KMS-11 (cell line): ENCODE results near the gene TPSB2.

ENCODE experiments used
- H2AFZ ChIP-seq: fragments of 200-600 bp; sonication (generic); 2 replicates; pipeline ENCODE4 v1.6.1; 2016; ENCODE audit warnings: antibody characterized with exemption, mixed run types, low read depth
- H3K27ac ChIP-seq: fragments of 200-600 bp; sonication (generic); 2 replicates; pipeline ENCODE4 v1.6.1; 2016; ENCODE audit warnings: mild to moderate bottlenecking, mixed run types
- H3K27me3 ChIP-seq: fragments of 200-600 bp; sonication (generic); 2 replicates; pipeline ENCODE4 v1.6.1; 2017; ENCODE audit warnings: mild to moderate bottlenecking, low read depth, mixed run types, moderate library complexity; ENCODE audit not compliant: insufficient read depth
- H3K36me3 ChIP-seq: fragments of 200-600 bp; sonication (generic); 2 replicates; pipeline ENCODE4 v1.6.1; 2017; ENCODE audit warnings: mild to moderate bottlenecking, mixed run types; ENCODE audit not compliant: insufficient read depth
- H3K4me1 ChIP-seq: fragments of 200-600 bp; sonication (generic); 2 replicates; pipeline ENCODE4 v1.6.1; 2016; ENCODE audit warnings: mild to moderate bottlenecking, low read depth, mixed run types; ENCODE audit not compliant: poor library complexity, severe bottlenecking
- H3K4me2 ChIP-seq: fragments of 200-600 bp; sonication (generic); 2 replicates; pipeline ENCODE4 v1.7.0; 2016; ENCODE audit warnings: mild to moderate bottlenecking, mixed run types
- H3K4me3 ChIP-seq: fragments of 200-600 bp; sonication (generic); IDR thresholded peaks from 2 replicates; pipeline ENCODE4 v1.6.1; 2017; ENCODE audit warnings: low read depth, low read length, mixed read lengths; ENCODE audit not compliant: insufficient read depth
- H3K79me2 ChIP-seq: fragments of 200-600 bp; sonication (generic); 2 replicates; pipeline ENCODE4 v1.6.1; 2016; ENCODE audit warnings: low read depth, mixed run types; ENCODE audit not compliant: insufficient read depth
- H3K9ac ChIP-seq: fragments of 200-600 bp; sonication (generic); 2 replicates; pipeline ENCODE4 v1.6.1; 2016; ENCODE audit warnings: mild to moderate bottlenecking, mixed run types
- H4K20me1 ChIP-seq: fragments of 200-600 bp; sonication (generic); 2 replicates; pipeline ENCODE4 v1.6.1; 2016; ENCODE audit warnings: mild to moderate bottlenecking, mixed run types; ENCODE audit not compliant: insufficient read depth
- TF ChIP-seq, protein P1 (sequence below): fragments of 200-600 bp; sonication (generic); conservative IDR thresholded peaks from 2 replicates; pipeline ENCODE4 v1.6.1; 2017; ENCODE audit warnings: low read depth, mild to moderate bottlenecking, antibody characterized with exemption, low read length, moderate library complexity, mixed read lengths

The TPSB2 gene

GRCh38 chr16:1224558-1224957 is 5.4 kb downstream of the TPSB2 start:
- Histone ChIP-seq H3K79me2 (no peaks in the 10 kb centered on the region), H3K27me3 (peaks cover 71% of the 10 kb centered on the region), H3K4me1 (no peaks in the 10 kb centered on the region), H3K4me2 (no peak overlapping the region), H2AFZ (no peak overlapping the region), H3K9ac (no peak overlapping the region), H4K20me1 (no peaks in the 10 kb centered on the region), H3K27ac (no peak overlapping the region), H3K4me3 (no peak overlapping the region), H3K36me3 (no peaks in the 10 kb centered on the region)
- TF ChIP-seq, protein P1, sequence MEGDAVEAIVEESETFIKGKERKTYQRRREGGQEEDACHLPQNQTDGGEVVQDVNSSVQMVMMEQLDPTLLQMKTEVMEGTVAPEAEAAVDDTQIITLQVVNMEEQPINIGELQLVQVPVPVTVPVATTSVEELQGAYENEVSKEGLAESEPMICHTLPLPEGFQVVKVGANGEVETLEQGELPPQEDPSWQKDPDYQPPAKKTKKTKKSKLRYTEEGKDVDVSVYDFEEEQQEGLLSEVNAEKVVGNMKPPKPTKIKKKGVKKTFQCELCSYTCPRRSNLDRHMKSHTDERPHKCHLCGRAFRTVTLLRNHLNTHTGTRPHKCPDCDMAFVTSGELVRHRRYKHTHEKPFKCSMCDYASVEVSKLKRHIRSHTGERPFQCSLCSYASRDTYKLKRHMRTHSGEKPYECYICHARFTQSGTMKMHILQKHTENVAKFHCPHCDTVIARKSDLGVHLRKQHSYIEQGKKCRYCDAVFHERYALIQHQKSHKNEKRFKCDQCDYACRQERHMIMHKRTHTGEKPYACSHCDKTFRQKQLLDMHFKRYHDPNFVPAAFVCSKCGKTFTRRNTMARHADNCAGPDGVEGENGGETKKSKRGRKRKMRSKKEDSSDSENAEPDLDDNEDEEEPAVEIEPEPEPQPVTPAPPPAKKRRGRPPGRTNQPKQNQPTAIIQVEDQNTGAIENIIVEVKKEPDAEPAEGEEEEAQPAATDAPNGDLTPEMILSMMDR, result no peak

- no peak overlapping the region for H2AFZ ChIP-seq
- H3K36me3 ChIP-seq, result no peaks in the 10 kb centered on the region
- TF ChIP-seq, protein P1, result no peak
- no peaks in the 10 kb centered on the region for H3K79me2 ChIP-seq
- no peak overlapping the region for H3K4me2 ChIP-seq
- no peaks in the 10 kb centered on the region for H4K20me1 ChIP-seq
- H3K4me1 ChIP-seq, result no peaks in the 10 kb centered on the region
- no peak overlapping the region for H3K9ac ChIP-seq
- H3K27me3 ChIP-seq, result peaks cover 79% of the 10 kb centered on the region
- no peak overlapping the region for H3K27ac ChIP-seq
- H3K4me3 ChIP-seq, result no peak overlapping the region
Observed at GRCh38 chr16:1223355-1224214, 6.4 kb downstream of the TPSB2 start.

DNA sequence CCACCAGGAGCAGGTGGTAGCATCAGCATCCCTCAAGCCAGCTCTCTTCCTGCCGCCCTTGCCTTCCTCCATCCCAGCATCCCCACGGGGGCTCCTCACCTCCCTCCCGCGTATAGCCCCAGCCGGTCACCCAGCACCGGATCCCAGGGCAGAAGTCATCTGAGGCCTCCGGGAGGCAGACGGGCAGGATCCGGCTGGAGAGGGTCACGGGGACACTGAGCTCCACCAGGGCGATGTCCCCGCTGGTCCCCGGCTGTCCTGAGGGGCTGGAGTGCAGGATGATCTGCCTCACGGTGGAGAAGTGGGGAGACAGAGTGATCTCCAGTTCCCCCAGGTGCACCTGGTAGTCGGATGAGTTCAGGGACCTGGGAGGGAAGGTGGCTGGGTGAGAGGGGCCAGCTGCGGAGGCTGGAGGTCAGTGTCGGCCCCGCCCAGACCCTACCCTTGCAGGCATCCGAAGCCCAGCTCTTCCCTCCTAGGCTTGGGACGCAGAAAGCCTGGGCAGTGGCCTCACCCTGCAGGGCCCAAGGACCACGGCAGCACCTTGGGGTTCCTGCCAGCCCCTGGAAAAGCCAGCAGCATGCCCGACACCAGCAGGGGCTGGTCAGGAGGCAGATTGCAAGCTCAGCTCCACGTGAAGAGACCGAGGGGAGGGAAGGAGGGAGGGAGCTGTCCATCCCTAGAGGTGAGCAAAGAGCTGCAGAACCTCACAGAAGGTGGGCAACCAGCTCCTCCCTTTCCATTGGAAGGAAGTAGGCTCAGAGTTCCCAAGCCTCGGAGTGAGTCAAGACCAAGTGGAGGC is 7.2 kb downstream of the TPSB2 start:
- Histone ChIP-seq H3K9ac (no peak overlapping the region), H4K20me1 (no peaks in the 10 kb centered on the region), H3K36me3 (no peaks in the 10 kb centered on the region), H2AFZ (no peak overlapping the region), H3K4me3 (no peak overlapping the region), H3K4me2 (no peak overlapping the region), H3K4me1 (no peaks in the 10 kb centered on the region), H3K27ac (no peak overlapping the region), H3K79me2 (no peaks in the 10 kb centered on the region), H3K27me3 (peaks cover 86% of the 10 kb centered on the region)
- TF ChIP-seq, protein P1, result no peak

GRCh38 chr16:1221628-1222552 is 8.1 kb downstream of the TPSB2 start:
- H3K27ac ChIP-seq, result no peak overlapping the region
- no peaks in the 10 kb centered on the region for H3K36me3 ChIP-seq
- peaks cover 89% of the 10 kb centered on the region for H3K27me3 ChIP-seq
- H3K9ac ChIP-seq, result no peak overlapping the region
- no peaks in the 10 kb centered on the region for H4K20me1 ChIP-seq
- H2AFZ ChIP-seq, result no peak overlapping the region
- H3K4me2 ChIP-seq, result no peak overlapping the region
- H3K4me1 ChIP-seq, result no peaks in the 10 kb centered on the region
- no peak overlapping the region for H3K4me3 ChIP-seq
- no peaks in the 10 kb centered on the region for H3K79me2 ChIP-seq
- TF ChIP-seq, protein P1, result no peak
